SW480 (cell line): Measurements from ENCODE around the gene RIMS1.

Source experiments
- DNase-seq: peaks from one replicate; pipeline ENCODE4 v3.0.0-alpha.2; 2016; ENCODE audit warnings: low spot score

Gene RIMS1

GRCh38 chr6:71886184-71887005 is at the start of gene RIMS1:
Gene RIMS1, plus strand, starts transcription at chr6:71886550. Its CDS starts 474 bp downstream, at chr6:71887024.
- peak; percentile 18 for DNase-seq

- no peak for DNase-seq
Observed at GRCh38 chr6:71851214-71851613, 35.1 kb upstream of the RIMS1 start.

- DNase-seq = no peak
Observed at GRCh38 chr6:71852948-71853347, 33.4 kb upstream of the RIMS1 start.

- DNase-seq = peak; percentile 4
Observed at GRCh38 chr6:71855406-71855805, 30.9 kb upstream of the RIMS1 start.

- DNase-seq = no peak
Observed at GRCh38 chr6:71879016-71879415, 7.3 kb upstream of the RIMS1 start.

- DNase-seq = no peak
Observed at GRCh38 chr6:71887006-71887743, 825 bp downstream of the RIMS1 start.

- DNase-seq = no peak
Observed at GRCh38 chr6:71887744-71888230, 1.4 kb downstream of the RIMS1 start.

GRCh38 chr6:71888756-71889340 is 2.5 kb downstream of the RIMS1 start:
- DNase-seq = no peak

- DNase-seq = no peak
Observed at GRCh38 chr6:71889366-71889765, 3.0 kb downstream of the RIMS1 start.

- DNase-seq = no peak
Observed at GRCh38 chr6:71892641-71893040, 6.3 kb downstream of the RIMS1 start.

- DNase-seq = peak; percentile 36
Observed at GRCh38 chr6:71900642-71901041, 14.3 kb downstream of the RIMS1 start.

- no peak for DNase-seq
Observed at GRCh38 chr6:71902261-71902660, 15.9 kb downstream of the RIMS1 start.

- DNase-seq = no peak
Observed at GRCh38 chr6:71906813-71907212, 20.5 kb downstream of the RIMS1 start.

- no peak for DNase-seq
Observed at GRCh38 chr6:71908162-71908765, 21.9 kb downstream of the RIMS1 start.

GRCh38 chr6:71913444-71914234 is 27.3 kb downstream of the RIMS1 start:
- DNase-seq = no peak

GRCh38 chr6:71929047-71929446 is 42.7 kb downstream of the RIMS1 start:
- DNase-seq = no peak

GRCh38 chr6:71933881-71934280 is 47.5 kb downstream of the RIMS1 start:
- no peak for DNase-seq

- DNase-seq = no peak
Observed at GRCh38 chr6:71965404-71965803, 79.1 kb downstream of the RIMS1 start.

- peak; percentile 11 for DNase-seq
Observed at GRCh38 chr6:71967436-71967835, 81.1 kb downstream of the RIMS1 start.

GRCh38 chr6:71977884-71978283 is 91.5 kb downstream of the RIMS1 start:
- no peak for DNase-seq

GRCh38 chr6:71979911-71980310 is 93.6 kb downstream of the RIMS1 start:
- DNase-seq = no peak

GRCh38 chr6:71982389-71982788 is 96.0 kb downstream of the RIMS1 start:
- DNase-seq = no peak
